Measurements from ENCODE around the gene MYDGF. TPM values are rescaled to one million over a fixed set of nuclear protein-coding genes. Genes with fewer than 3 reads are reported as not detected.

MYDGF gene
- total RNA-seq = 282 and 364 TPM in 2 replicates

GRCh38 chr19:4669723-4670480, at the start of gene MYDGF:
TSS of gene MYDGF (minus strand) at chr19:4670342. CDS start at chr19:4670334, 8 bp downstream.

GRCh38 chr19:4638828-4639530, 31.2 kb downstream of the MYDGF start, which contains the start of gene TNFAIP8L1:
TSS of gene TNFAIP8L1 (plus strand) at chr19:4639516. CDS start at chr19:4651870, 12,354 bp downstream.

Other genes with a start within 250 kb of the MYDGF start
- gene UBXN6, start 212.5 kb downstream of the MYDGF start, total RNA-seq = 77.8 and 78.7 TPM in 2 replicates
- 37.7 and 60.6 TPM in 2 replicates for gene HDGFL2, start 198.0 kb downstream of the MYDGF start, total RNA-seq
- gene PLIN4, start 151.9 kb downstream of the MYDGF start, total RNA-seq = 0.09 TPM in 1 of 2 replicates, not detected in the other
- gene PLIN5, start 135.1 kb downstream of the MYDGF start, total RNA-seq = not detected in 2 replicates
- gene LRG1, start 130.3 kb downstream of the MYDGF start, total RNA-seq = not detected in 2 replicates
- 0.23 and 0.30 TPM in 2 replicates for gene SEMA6B, start 110.7 kb downstream of the MYDGF start, total RNA-seq
- gene TNFAIP8L1, start 30.8 kb downstream of the MYDGF start, total RNA-seq = 1.5 and 5.6 TPM in 2 replicates
- 20.8 and 71.0 TPM in 2 replicates for gene DPP9, start 53.5 kb upstream of the MYDGF start, total RNA-seq
- 7.4 and 10.7 TPM in 2 replicates for gene FEM1A, start 121.4 kb upstream of the MYDGF start, total RNA-seq
- gene TICAM1, start 161.4 kb upstream of the MYDGF start, total RNA-seq = 2.7 and 7.7 TPM in 2 replicates
- gene PLIN3, start 197.3 kb upstream of the MYDGF start, total RNA-seq = 276 and 443 TPM in 2 replicates
- not detected in 2 replicates for gene ARRDC5, start 232.6 kb upstream of the MYDGF start, total RNA-seq
- gene UHRF1, start 239.2 kb upstream of the MYDGF start, total RNA-seq = 8.3 and 46.6 TPM in 2 replicates